Measurements from ENCODE around the gene AFAP1L2. TPM values are rescaled to one million over a fixed set of nuclear protein-coding genes. Genes with fewer than 3 reads are reported as not detected.

The AFAP1L2 gene
- total and polyA plus RNA-seq, 9 of the 15 experiments (the other 6 are each of a cell fraction or from before 2014, with no cell fraction given): 0.07 TPM; not detected in 8

DNA sequence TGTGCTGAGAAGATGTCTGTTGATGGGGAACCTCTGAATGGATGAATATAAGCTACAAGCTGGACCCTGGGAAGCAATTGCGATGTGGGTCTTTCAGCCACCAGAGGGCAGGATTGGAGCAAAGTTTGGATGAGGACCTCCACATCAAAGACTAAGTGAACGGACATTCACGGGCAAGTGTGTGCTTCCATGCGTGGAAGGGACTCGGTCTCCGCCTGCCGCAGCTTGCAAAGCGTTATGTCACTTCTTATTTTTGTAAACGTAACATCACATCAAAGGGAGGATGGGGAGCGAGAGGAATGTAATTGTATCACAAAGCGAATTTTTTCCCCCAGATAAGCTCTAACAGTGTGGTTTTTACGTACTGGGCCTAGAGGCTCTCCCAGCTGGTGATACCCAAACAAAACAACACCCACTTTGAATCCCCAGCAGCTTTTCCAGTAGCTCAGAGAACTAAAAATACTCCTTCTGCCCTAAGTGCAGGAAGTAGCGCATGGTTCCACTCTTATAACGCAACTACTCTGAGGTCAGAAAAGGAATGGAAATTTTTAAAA, 100.2 kb downstream of the AFAP1L2 start (continued):
- TF ChIP-seq HNRNPK (IDR thresholded peaks at IDR 0.05; ENCODE audit: low read depth, low read length, poor library complexity, severe bottlenecking) (no peak), SMAD3 (CRISPR knock-in tag; conservative IDR thresholded peaks at IDR 0.05) (no peak), TAF1 (IDR thresholded peaks at IDR 0.05; ENCODE audit: control insufficient read depth, extremely low read depth, insufficient read depth, low read length, severe bottlenecking) (no peak), ZNF212 (CRISPR knock-in tag; IDR thresholded peaks at IDR 0.05) (no peak), HMG20A (CRISPR knock-in tag; conservative IDR thresholded peaks at IDR 0.05) (no peak), STAT5B (CRISPR knock-in tag; IDR thresholded peaks at IDR 0.05) (no peak), HNRNPUL1 (IDR thresholded peaks at IDR 0.05; ENCODE audit: low read length) (no peak), POLR2A (conservative IDR thresholded peaks at IDR 0.05) (no peak), RAD21 (CRISPR knock-in tag; conservative IDR thresholded peaks at IDR 0.05 in 1 of 2, IDR thresholded peaks at IDR 0.05 in 1 of 2) (peak; percentile 74 to 75), FOXA1 (IDR thresholded peaks at IDR 0.05; ENCODE audit: borderline replicate concordance) (no peak), IFI16 (CRISPR knock-in tag; IDR thresholded peaks at IDR 0.05) (no peak), HDAC6 (IDR thresholded peaks at IDR 0.05; ENCODE audit: low read depth, low read length) (no peak)
- TF ChIP-seq, protein P1, sequence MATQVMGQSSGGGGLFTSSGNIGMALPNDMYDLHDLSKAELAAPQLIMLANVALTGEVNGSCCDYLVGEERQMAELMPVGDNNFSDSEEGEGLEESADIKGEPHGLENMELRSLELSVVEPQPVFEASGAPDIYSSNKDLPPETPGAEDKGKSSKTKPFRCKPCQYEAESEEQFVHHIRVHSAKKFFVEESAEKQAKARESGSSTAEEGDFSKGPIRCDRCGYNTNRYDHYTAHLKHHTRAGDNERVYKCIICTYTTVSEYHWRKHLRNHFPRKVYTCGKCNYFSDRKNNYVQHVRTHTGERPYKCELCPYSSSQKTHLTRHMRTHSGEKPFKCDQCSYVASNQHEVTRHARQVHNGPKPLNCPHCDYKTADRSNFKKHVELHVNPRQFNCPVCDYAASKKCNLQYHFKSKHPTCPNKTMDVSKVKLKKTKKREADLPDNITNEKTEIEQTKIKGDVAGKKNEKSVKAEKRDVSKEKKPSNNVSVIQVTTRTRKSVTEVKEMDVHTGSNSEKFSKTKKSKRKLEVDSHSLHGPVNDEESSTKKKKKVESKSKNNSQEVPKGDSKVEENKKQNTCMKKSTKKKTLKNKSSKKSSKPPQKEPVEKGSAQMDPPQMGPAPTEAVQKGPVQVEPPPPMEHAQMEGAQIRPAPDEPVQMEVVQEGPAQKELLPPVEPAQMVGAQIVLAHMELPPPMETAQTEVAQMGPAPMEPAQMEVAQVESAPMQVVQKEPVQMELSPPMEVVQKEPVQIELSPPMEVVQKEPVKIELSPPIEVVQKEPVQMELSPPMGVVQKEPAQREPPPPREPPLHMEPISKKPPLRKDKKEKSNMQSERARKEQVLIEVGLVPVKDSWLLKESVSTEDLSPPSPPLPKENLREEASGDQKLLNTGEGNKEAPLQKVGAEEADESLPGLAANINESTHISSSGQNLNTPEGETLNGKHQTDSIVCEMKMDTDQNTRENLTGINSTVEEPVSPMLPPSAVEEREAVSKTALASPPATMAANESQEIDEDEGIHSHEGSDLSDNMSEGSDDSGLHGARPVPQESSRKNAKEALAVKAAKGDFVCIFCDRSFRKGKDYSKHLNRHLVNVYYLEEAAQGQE (IDR thresholded peaks at IDR 0.05; ENCODE audit: borderline replicate concordance): peak; percentile 60; the same call in 1 of the 2 replicates
- TF ChIP-seq, protein P1 (CRISPR knock-in tag; IDR thresholded peaks at IDR 0.05; ENCODE audit: low read depth): no peak

Measured in K562 (cell line).